ENCODE data around the gene ADAM12.

DNA sequence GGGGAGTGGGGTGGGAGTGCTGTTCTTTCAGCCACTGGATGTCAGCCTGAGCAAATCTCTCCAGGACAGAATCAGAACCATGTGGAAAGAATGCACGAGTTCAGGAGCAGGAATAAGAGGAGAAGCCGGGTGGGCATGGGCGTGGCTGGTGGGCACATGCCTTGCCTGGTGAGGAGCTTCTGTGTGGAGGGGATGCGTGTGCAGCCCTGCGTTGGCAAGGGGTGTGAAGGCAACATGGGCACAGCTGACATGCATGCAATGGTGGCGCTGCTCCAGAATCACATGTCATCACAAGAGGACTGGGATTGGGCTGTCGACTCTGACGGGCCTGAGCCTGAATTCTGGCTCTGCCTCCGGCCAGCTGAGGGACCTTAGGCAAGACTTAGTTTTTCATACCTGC is 162.1 kb downstream of the ADAM12 start:
- no peak for TF ChIP-seq ZNF600 (tag by site-specific recombination; IDR thresholded peaks at IDR 0.05)
- no peak for TF ChIP-seq ZNF670 (tag by site-specific recombination; IDR thresholded peaks at IDR 0.05; ENCODE audit: low read depth)
- TF ChIP-seq, protein P1, sequence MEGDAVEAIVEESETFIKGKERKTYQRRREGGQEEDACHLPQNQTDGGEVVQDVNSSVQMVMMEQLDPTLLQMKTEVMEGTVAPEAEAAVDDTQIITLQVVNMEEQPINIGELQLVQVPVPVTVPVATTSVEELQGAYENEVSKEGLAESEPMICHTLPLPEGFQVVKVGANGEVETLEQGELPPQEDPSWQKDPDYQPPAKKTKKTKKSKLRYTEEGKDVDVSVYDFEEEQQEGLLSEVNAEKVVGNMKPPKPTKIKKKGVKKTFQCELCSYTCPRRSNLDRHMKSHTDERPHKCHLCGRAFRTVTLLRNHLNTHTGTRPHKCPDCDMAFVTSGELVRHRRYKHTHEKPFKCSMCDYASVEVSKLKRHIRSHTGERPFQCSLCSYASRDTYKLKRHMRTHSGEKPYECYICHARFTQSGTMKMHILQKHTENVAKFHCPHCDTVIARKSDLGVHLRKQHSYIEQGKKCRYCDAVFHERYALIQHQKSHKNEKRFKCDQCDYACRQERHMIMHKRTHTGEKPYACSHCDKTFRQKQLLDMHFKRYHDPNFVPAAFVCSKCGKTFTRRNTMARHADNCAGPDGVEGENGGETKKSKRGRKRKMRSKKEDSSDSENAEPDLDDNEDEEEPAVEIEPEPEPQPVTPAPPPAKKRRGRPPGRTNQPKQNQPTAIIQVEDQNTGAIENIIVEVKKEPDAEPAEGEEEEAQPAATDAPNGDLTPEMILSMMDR (tag by site-specific recombination; IDR thresholded peaks at IDR 0.05) = no peak
- no peak for TF ChIP-seq ZNF510 (tag by site-specific recombination; IDR thresholded peaks at IDR 0.05; ENCODE audit: insufficient replicate concordance)
- no peak for TF ChIP-seq ZNF433 (tag by site-specific recombination; IDR thresholded peaks at IDR 0.05; ENCODE audit: low read depth)
- TF ChIP-seq PBX3 (CRISPR knock-in tag; IDR thresholded peaks at IDR 0.05) = no peak
- TF ChIP-seq KLF1 (tag by site-specific recombination; IDR thresholded peaks at IDR 0.05) = no peak
- no peak for TF ChIP-seq ZSCAN23 (tag by site-specific recombination; IDR thresholded peaks at IDR 0.05)
- no peak for TF ChIP-seq BCL11B (tag by site-specific recombination; IDR thresholded peaks at IDR 0.05; ENCODE audit: low read depth)
